Fibroblast of pulmonary artery (primary cell): Measurements from ENCODE around the gene TMEM143.
A peak's percentile ranks its signal among the peaks of the same experiment; 100 is the strongest.
"Not testable (repeated sequence)": the region's sequence is repeated elsewhere in the genome, so short reads cannot be mapped to it uniquely, and the experiment has no call there.

Experiments used
- DNase-seq: peaks from one replicate; pipeline ENCODE4 v3.0.0-alpha.2; 2010; ENCODE audit warnings: low read depth
- H3K4me3 ChIP-seq: replicated peaks from 2 replicates; pipeline ENCODE4 v1.5.1; 2011; ENCODE audit warnings: low read depth, mild to moderate bottlenecking, control low read depth, low read length, moderate library complexity
- TF ChIP-seq, protein P1 (sequence below): IDR thresholded peaks from 2 replicates; pipeline ENCODE4 v1.5.1; 2011; ENCODE audit warnings: mild to moderate bottlenecking, control low read depth, low read length, inconsistent platforms; ENCODE audit errors: missing control alignments

Gene TMEM143

DNA sequence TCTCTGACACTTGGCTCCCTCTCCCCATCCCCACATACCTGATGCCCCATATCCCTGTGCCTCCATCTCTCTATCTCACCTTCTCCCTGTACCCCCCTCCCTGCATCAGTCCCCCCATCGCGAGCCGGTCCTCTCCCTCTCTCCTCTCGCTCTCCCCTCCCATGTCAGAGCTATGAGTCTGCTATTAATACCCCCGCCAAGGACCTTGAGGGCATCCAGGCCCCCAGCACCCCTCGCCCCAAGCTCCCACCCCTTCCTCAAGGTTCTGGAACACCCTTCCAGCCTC, 31.4 kb upstream of the TMEM143 start:
- no peak for DNase-seq

DNA sequence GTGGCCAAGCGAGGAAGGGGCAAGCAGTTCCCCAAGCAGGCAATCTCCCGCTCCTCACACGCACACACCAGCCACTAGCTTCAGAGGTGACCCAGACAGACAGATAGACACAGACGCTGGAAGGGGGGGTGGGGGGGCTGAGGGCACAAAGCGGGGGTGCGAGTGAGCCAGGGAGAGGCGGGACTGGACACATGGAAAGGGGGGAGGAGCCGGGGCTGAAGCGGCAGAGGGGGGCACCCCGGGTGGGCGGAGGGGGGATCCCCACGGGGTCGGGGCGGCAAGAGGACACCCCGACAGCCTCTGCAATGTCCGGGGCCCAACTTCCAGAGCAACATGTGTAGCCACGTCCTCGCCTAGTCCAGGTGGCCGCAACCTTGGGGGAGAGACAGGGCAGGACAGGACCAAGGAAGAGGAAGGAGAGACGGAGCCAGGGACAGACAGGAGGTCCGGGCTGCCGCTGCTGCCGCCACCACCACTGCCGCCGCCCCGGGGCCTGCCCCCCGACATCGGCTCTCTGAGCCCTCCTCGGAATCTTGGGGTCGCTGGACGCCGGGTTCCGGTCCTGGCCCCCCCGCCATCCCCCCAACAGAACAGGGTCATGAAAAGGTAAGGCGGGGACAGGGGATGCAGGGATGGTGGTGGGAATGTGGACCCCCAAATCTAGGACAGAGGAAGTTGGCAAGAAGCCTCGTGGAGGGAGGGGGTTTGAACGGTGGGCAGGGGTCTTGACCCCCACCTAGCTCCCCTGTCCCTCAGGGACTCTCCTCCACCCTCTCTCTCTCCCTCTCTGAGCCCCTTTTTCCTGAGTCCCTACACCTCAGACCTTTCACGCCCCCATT, 30.8 kb upstream of the TMEM143 start:
- DNase-seq = no peak
- no peak overlapping the region for H3K4me3 ChIP-seq
- TF ChIP-seq, protein P1, sequence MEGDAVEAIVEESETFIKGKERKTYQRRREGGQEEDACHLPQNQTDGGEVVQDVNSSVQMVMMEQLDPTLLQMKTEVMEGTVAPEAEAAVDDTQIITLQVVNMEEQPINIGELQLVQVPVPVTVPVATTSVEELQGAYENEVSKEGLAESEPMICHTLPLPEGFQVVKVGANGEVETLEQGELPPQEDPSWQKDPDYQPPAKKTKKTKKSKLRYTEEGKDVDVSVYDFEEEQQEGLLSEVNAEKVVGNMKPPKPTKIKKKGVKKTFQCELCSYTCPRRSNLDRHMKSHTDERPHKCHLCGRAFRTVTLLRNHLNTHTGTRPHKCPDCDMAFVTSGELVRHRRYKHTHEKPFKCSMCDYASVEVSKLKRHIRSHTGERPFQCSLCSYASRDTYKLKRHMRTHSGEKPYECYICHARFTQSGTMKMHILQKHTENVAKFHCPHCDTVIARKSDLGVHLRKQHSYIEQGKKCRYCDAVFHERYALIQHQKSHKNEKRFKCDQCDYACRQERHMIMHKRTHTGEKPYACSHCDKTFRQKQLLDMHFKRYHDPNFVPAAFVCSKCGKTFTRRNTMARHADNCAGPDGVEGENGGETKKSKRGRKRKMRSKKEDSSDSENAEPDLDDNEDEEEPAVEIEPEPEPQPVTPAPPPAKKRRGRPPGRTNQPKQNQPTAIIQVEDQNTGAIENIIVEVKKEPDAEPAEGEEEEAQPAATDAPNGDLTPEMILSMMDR = no peak

More for the DNA sequence above, 31.4 kb upstream of the TMEM143 start:
- H3K4me3 ChIP-seq = no peak overlapping the region
- TF ChIP-seq, protein P1 = no peak

DNA sequence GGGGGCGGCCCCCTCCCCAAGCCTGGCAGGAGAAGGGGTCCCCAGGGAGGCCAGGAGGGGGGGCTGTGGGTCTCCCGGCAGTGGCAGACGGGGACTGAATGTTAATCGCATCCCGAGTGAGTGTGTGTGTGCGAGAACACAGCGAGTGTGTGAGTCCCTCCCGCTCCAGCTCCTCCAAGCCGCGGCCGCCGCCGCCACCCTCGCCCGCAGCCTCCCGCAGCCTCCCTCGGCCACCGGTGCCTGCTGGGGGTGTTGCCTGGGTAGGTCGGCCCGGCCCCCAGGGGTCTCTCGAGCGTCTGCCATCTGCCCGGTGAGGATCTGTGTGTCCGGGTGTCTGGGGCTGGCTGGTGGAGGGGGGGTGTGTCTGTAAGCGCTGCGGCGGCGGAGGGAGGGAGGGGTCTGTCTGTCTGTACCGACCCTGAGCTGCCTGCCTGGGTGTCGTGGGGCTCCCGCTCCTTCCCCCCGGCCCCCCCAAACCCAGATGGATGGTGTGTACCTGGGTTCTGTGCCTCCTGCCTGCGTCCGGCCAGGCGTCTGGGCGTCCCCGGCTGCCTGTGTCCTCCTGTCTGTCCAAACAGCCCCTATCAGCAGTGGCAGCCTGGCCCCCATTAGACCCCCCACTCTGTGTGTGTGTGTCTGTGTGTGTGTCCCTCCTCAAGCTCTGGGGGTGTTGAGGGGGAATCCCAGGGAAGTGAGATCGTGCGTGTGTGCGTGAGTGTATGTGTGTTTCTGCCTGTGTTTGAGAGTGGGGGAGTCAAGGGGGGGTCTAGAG, 30.0 kb upstream of the TMEM143 start, which contains the start of gene GRIN2D:
TSS of gene GRIN2D (plus strand) at position 110 of the 772 bp plus-strand sequence. CDS start 4,725 bp downstream, outside the sequence.
- H3K4me3 ChIP-seq = peak within 1 kb of the TSS; percentile 34
- peak; percentile 42 for DNase-seq
- TF ChIP-seq, protein P1 = no peak

DNA sequence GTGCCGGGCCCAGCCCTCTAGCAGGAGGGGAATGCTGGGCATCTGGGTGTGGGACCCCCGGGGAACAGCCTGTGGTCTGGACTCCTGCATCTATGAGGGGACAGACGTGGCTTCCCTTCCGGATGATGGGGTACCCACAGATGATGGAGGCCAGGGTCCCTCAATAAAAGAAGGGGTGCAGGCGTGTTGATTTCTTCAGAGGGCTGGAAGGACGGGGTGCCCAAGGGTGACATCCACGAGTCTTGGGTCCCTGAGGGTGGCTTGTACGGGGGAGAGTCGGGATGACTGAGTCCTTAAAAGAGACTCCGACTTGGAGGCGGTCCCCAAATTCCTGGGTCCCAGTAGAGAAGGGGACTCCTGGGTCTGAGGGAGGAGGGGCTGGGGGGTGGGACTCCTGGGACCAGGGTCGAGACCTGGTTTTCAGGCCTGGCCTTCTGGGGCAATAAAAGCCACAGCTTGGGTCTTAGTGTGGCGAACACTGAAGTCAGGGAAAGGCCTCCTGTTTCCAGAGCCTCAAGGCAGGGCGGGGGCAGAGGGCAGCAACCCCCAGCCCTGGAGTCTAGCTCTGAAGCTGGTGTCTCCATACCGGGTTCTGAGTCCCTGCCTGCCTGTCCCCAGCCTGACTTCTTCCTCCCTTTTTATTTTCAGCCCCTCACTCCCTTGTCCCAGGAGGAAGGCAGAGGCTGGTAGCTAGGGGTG, 29.3 kb upstream of the TMEM143 start:
- no peak overlapping the region for H3K4me3 ChIP-seq
- no peak for DNase-seq
- TF ChIP-seq, protein P1 = no peak

DNA sequence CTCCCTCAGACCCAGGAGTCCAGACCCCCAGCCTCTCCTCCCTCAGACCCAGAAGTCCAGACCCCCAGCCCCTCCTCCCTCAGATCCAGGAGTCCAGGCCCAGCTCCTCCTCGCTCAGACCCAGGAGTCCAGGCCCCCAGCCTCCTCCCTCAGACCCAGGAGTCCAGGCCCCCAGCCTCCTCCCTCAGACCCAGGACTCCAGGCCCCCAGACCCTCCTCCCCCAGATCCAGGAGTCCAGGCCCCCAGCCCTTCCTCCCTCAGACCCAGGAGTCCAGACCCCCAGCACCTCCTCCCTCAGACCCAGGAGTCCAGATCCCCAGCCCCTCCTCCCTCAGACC, 28.2 kb upstream of the TMEM143 start:
- not testable (repeated sequence) for H3K4me3 ChIP-seq

DNA sequence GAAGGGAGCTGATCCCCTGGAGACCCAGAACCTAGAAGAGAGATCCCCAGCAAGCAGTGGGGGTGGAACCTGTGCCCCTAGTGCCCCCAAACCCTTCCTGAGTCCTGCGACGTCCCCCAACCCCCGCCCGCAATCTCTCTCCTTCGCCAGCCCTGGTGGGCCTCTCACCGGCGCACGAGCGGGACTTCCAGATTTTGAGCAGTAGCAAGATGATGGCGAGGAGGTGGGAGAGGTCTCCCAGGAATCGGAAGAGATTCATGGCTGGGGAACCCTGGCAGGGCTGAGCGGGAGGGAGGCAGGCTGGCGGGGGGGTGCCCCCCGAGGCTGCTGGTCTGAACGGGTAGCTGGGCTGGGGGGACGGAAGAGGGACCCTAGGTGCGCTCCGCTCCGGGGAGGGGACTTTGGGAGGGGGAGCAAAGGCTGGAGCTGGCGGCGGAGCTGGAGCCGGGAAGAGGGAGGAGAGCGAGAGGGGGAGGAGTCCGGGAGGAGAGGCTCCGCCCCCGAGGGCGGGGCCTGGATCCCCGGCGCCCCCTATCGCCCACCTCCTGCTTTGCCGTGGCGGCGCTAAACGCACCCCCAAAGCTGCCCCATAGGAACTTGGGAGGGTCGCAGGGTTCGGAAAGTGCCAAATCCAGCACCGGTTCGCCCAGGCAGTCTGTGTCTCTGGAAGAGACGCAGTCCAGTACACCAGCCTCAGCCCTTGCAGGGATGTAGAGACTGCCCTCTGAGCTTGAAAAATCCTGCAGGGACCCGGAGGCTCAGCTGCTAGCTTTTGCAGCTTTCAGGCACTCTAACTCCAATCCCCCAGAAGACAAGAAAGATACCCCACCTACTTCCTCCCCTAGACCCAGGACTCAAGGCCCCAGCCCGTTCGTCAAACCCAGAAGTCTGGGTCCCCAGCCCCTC, 27.6 kb upstream of the TMEM143 start, which contains the start of gene KDELR1:
TSS of gene KDELR1 (minus strand) at position 452 of the 906 bp plus-strand sequence. CDS start at position 259, 193 bp downstream.
- DNase-seq = peak; percentile 75
- TF ChIP-seq, protein P1 = peak; percentile 90
- peak within 1 kb of the TSS; percentile 97 for H3K4me3 ChIP-seq

More for the DNA sequence above, 28.2 kb upstream of the TMEM143 start:
- not testable (repeated sequence) for DNase-seq
